Right lobe of liver (tissue), 4 donors: Measurements from ENCODE around the gene SLC38A1.

Source experiments
- POLR2A ChIP-seq: fragments of 450-650 bp; IDR thresholded peaks from one replicate; pipeline ENCODE4 v1.6.1; 2017; ENCODE audit warnings: antibody characterized with exemption, mild to moderate bottlenecking
- TF ChIP-seq, protein P1 (sequence below), 4 donors: fragments of 200-600 bp in 3 of 4; fragments of 450-650 bp in 1 of 4; IDR thresholded peaks; one replicate each; pipeline versions ENCODE4 v1.5.1 to v1.8.0; 2016 to 2022; ENCODE audit warnings: antibody characterized with exemption in 4 of 4, mild to moderate bottlenecking in 2 of 4
- donor health status: DM: no; HTN: no; CAD: no.
- donor health status: DM: no; HTN: no; CAD: no.
- donor health status: DM: no; HTN: yes; CAD: no.

GRCh38 chr12:46160981-46161690 is 107.7 kb downstream of the SLC38A1 start:
- TF ChIP-seq, protein P1, sequence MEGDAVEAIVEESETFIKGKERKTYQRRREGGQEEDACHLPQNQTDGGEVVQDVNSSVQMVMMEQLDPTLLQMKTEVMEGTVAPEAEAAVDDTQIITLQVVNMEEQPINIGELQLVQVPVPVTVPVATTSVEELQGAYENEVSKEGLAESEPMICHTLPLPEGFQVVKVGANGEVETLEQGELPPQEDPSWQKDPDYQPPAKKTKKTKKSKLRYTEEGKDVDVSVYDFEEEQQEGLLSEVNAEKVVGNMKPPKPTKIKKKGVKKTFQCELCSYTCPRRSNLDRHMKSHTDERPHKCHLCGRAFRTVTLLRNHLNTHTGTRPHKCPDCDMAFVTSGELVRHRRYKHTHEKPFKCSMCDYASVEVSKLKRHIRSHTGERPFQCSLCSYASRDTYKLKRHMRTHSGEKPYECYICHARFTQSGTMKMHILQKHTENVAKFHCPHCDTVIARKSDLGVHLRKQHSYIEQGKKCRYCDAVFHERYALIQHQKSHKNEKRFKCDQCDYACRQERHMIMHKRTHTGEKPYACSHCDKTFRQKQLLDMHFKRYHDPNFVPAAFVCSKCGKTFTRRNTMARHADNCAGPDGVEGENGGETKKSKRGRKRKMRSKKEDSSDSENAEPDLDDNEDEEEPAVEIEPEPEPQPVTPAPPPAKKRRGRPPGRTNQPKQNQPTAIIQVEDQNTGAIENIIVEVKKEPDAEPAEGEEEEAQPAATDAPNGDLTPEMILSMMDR (IDR thresholded peaks at IDR 0.05): no peak
- no peak for TF ChIP-seq POLR2A
